ENCODE data around the gene MMS19. TPM values are rescaled to one million over a fixed set of nuclear protein-coding genes. Genes with fewer than 3 reads are reported as not detected.

MMS19 gene
- 85.2 and 111 TPM in 2 replicates for total RNA-seq

DNA sequence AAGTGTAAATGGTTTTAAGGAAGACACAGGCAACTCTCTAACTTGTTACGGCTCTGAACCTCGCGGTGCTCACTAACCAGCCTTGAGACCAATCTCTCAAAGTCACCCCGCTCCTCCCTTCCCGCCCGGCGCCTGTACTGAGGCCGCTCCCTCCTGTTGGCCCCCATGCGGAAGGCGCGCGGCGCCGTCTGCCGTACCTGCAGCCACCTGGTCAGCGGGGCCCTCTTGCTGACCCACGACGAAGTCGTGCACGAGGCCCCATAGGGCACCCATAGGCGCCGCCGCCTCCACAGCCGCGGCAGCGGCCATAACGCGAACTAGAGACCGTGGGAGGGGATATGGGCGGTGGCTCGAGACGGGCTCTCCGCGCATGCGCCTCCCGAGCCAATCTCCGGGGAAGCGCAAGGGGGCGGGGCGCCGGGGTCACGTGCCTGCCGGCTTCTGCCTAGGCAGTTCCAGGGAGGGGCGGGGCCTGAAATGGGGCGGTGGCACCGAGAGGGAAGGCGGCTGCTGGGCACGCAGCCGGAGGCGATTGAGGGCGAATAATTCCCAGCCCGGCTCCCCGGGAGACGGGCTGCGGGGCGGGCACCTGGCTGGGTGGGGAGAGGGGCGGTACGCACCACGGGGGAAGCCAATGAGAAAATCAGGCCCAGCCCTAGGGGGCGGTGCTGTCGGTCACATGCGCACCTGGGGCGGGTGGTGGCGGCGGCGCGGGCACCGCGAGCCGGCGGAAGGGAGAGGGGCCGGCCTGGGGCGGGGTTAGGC lies at the start of gene MMS19:
MMS19 (minus strand) TSS at position 347 of the 765 bp plus-strand sequence; CDS start at position 309, 38 bp downstream.
- Histone ChIP-seq H3K4me3 (ENCODE audit: low read depth, low read length) (peak within 1 kb of the TSS; percentile 85), H3K27me3 (ENCODE audit: control insufficient read depth, insufficient read depth, low read length) (no peaks in the 10 kb centered on the region)
- TF ChIP-seq, protein P1, sequence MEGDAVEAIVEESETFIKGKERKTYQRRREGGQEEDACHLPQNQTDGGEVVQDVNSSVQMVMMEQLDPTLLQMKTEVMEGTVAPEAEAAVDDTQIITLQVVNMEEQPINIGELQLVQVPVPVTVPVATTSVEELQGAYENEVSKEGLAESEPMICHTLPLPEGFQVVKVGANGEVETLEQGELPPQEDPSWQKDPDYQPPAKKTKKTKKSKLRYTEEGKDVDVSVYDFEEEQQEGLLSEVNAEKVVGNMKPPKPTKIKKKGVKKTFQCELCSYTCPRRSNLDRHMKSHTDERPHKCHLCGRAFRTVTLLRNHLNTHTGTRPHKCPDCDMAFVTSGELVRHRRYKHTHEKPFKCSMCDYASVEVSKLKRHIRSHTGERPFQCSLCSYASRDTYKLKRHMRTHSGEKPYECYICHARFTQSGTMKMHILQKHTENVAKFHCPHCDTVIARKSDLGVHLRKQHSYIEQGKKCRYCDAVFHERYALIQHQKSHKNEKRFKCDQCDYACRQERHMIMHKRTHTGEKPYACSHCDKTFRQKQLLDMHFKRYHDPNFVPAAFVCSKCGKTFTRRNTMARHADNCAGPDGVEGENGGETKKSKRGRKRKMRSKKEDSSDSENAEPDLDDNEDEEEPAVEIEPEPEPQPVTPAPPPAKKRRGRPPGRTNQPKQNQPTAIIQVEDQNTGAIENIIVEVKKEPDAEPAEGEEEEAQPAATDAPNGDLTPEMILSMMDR (IDR thresholded peaks at IDR 0.05; ENCODE audit: insufficient read depth, low read length, poor library complexity, severe bottlenecking): no peak

DNA sequence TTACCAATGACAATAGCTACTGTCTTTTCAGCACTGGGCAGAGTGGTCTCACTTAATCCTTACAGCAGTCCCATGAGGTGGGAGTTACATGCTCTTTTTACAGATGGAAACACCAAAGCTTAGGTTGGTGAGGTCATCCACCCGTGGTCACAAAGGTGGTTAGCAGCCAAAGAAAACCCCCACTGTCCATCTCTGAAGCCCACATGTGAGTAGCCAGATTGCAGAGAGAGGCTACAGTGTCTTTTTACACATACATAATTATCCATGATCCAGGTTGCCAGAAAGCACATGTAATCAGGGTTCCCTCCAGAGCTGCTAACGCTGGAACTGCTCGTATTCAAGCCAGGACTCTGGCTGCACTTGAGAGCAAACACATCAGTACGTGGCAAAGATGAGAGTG lies 49.7 kb upstream of the MMS19 start:
- Histone ChIP-seq H3K36me3 (ENCODE audit: control insufficient read depth, insufficient read depth, low read length) (no peaks in the 10 kb centered on the region), H3K4me3 (ENCODE audit: low read depth, low read length) (no peak overlapping the region), H3K27me3 (ENCODE audit: control insufficient read depth, insufficient read depth, low read length) (no peaks in the 10 kb centered on the region)
- no peak for DNase-seq (ENCODE audit: low read depth)
- TF ChIP-seq, protein P1 (IDR thresholded peaks at IDR 0.05; ENCODE audit: insufficient read depth, low read length, poor library complexity, severe bottlenecking): no peak

More for the DNA sequence above, at the start of gene MMS19:
- DNase-seq (ENCODE audit: low read depth): peak; percentile 86
- no peaks in the 10 kb centered on the region for H3K36me3 ChIP-seq (ENCODE audit: control insufficient read depth, insufficient read depth, low read length)

DNA sequence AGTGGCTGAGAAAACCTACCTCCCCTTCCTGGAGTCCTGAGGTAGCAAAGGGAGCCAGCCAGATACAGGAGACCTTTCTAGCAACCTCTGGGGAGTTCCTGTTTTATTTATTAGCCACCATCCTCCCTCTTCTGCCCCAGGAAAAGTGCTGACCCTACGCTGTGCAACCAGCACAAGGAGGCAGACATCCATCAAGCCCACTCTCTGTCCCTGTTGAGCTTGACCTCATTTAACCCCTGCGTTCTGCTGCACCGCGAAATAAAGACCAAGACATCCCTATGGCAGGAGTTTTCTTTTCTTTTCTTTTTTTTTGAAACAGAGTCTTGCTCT lies 49.0 kb upstream of the MMS19 start:
- TF ChIP-seq, protein P1 (IDR thresholded peaks at IDR 0.05; ENCODE audit: insufficient read depth, low read length, poor library complexity, severe bottlenecking): no peak
- no peaks in the 10 kb centered on the region for H3K36me3 ChIP-seq (ENCODE audit: control insufficient read depth, insufficient read depth, low read length)
- H3K27me3 ChIP-seq (ENCODE audit: control insufficient read depth, insufficient read depth, low read length): no peaks in the 10 kb centered on the region
- no peak for DNase-seq (ENCODE audit: low read depth)
- H3K4me3 ChIP-seq (ENCODE audit: low read depth, low read length): no peak overlapping the region

DNA sequence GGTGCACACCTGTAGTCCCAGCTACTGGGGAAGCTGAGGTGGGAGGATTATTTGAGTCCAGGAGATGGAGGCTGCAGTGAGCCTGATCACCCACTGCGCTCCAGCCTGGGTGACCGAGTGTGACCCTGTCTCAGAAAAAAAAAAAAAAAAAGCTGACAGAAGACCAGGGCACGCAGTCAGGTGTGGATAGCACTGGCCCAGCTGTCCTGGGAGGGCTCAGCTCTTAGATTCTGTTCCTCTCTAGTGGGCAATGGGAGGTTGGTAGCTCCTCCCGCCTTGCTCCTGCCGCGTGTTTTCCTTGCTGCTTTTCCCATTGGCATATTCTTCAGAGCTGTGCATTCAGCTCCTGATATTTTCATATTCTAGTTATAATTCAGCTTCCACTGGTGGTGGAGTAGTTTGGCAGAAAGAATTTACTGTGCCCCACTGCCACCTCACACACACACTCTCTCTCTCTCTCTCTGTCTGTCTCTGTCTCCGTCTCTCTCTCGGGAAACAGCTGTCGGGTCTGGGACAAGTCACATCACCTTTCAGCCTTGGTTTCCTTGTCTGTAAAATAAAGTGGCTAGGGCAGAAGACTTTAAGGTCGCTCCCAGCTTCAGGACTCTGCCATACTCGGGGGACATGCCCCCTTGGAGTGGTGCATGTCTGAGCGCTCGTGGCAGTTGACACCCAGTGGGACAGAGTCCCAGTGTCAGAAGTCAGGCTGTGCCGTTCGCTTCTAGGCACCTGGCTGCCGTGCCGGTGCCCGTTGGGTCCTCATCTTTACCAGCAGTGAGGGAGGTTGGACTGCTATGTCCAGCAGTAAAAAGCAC lies 48.4 kb upstream of the MMS19 start:
- no peak for DNase-seq (ENCODE audit: low read depth)
- Histone ChIP-seq H3K36me3 (ENCODE audit: control insufficient read depth, insufficient read depth, low read length) (no peaks in the 10 kb centered on the region), H3K4me3 (ENCODE audit: low read depth, low read length) (no peak overlapping the region), H3K27me3 (ENCODE audit: control insufficient read depth, insufficient read depth, low read length) (no peaks in the 10 kb centered on the region)
- TF ChIP-seq, protein P1 (IDR thresholded peaks at IDR 0.05; ENCODE audit: insufficient read depth, low read length, poor library complexity, severe bottlenecking): no peak

GRCh38 chr10:97543025-97543546 lies 44.9 kb upstream of the MMS19 start:
- TF ChIP-seq, protein P1 (IDR thresholded peaks at IDR 0.05; ENCODE audit: insufficient read depth, low read length, poor library complexity, severe bottlenecking): no peak
- Histone ChIP-seq H3K27me3 (ENCODE audit: control insufficient read depth, insufficient read depth, low read length) (no peaks in the 10 kb centered on the region), H3K4me3 (ENCODE audit: low read depth, low read length) (no peak overlapping the region), H3K36me3 (ENCODE audit: control insufficient read depth, insufficient read depth, low read length) (no peaks in the 10 kb centered on the region)
- peak; percentile 90 for DNase-seq (ENCODE audit: low read depth)
